Measurements from ENCODE around the gene LAMA5.

The LAMA5 gene

DNA sequence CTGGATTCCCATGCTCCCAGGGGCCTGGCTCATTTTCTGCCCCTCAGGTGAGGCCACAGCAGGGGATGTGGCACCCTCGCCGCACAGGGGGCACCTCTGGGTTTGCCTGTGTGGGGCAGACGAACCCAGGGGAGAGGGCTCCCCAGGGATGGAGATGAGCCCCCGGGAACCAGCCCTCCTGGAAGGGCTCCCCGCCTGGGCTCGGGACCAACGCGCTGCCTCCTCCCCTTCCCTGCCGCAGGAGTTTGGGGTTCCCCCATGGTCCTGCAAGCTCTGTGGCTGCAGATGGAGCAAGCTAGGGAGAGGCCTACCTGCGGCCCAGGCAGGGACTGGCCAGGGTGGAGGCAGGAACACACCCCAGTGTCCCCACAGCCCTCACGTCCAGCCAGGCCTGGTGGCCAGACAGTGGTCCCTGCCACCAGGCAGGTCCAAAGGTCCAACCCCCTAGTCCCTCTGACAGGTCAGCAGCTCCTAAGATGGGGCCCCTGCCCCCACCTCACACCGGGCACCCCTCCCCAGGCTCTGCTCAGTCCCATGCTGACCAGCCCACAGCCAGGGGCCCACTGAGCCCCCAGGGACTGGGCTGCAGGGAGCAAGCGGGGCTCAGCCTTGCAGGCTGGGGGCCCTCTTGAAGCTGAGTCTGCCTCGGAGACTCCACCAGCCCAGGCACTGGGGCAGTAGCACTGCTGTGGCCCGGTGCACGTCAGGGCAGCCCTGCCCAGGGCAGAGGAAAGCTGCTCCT is 13.7 kb downstream of the LAMA5 start:
- DNase-seq (ENCODE audit: low spot score): no peak
- TF ChIP-seq, protein P1, sequence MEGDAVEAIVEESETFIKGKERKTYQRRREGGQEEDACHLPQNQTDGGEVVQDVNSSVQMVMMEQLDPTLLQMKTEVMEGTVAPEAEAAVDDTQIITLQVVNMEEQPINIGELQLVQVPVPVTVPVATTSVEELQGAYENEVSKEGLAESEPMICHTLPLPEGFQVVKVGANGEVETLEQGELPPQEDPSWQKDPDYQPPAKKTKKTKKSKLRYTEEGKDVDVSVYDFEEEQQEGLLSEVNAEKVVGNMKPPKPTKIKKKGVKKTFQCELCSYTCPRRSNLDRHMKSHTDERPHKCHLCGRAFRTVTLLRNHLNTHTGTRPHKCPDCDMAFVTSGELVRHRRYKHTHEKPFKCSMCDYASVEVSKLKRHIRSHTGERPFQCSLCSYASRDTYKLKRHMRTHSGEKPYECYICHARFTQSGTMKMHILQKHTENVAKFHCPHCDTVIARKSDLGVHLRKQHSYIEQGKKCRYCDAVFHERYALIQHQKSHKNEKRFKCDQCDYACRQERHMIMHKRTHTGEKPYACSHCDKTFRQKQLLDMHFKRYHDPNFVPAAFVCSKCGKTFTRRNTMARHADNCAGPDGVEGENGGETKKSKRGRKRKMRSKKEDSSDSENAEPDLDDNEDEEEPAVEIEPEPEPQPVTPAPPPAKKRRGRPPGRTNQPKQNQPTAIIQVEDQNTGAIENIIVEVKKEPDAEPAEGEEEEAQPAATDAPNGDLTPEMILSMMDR (IDR thresholded peaks at IDR 0.05; ENCODE audit: extremely low read depth, missing control alignments): no peak

DNA sequence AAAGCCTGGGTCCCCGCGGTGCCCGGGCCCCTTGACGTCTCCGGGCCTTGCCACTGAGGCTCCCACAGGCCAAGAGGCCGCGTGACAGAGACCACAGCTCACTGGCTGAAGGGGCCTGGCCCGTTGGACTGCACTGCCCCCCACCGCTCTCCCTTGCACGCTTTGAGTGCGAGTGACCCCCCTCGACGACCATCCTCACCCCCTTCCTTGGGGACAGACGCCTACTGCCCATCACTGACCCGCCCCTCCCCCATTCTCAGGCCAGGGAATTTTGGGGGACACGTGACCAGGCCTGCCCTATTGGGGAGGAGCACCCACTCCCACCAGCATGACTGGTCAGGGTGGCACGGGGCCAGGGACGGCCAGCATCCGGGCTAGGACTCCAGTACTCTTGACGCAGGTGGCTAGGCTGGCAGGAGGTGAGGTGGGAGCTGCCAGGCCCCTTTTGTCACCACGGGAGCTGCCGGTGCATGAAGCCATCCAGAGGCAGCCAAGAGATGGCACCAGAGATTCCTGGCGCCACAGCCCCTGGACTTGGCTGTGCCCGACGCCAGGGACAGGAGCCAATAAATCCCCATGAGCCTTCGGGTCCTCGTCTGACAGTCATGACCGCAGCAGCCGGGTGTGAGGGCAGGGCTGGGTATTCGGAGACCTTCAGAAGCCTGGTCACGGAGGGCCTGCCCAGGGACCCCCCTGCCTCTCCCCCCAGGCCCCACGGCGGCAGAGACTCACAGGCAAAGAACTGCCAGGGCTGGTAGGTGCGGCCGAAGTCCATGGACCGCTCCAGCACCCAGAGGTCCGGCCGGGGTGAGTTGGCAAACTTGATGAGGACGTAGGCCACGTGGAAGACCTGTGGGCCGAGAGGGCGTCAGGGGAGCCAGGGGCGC is 14.5 kb downstream of the LAMA5 start:
- DNase-seq (ENCODE audit: low spot score): no peak
- TF ChIP-seq, protein P1 (IDR thresholded peaks at IDR 0.05; ENCODE audit: extremely low read depth, missing control alignments): no peak

DNA sequence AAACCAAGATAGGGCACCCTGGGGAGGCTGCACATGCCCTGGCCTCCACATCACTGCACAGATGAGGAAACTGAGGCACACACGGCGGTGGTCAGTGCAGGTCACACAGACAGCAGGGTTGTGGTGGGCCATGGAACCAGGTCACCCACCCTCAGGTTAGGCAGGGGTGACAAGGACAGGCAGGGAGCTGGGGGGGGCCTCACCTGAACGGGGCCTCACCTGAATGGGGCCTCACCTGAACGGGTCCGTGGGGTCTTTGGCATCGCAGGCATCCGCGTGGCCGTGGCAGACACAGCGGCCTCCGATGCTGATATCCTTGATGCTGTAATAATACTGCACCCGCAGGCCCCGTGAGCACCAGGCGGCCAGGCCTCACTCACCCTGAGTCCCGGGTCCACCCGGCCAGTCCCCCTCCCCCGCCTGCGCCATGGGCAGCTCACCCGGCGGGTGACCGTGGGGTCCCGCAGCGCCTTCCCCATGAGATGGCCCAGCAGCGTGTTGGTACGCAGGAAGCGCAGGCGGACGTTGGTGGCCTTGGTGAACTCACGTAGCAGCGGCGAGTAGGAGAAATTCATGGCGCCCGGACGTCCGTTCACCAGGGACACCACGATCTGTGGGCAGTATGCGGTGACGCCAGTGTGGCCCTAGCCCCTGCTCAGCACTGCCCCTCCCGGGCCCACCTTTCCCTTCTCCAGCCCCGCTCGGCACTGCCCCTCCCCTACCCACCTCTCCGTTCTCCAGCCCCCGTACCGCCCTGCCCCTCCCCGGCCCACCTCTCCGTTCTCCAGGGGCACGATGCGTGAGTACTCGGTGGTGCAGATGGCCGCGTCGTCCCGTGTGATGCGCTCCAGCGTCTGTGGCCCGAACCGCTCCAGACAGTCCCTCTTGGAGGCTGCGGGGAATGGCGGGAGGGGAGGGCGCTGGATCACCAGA is 15.4 kb downstream of the LAMA5 start:
- no peak for DNase-seq (ENCODE audit: low spot score)
- TF ChIP-seq, protein P1 (IDR thresholded peaks at IDR 0.05; ENCODE audit: extremely low read depth, missing control alignments): no peak

DNA sequence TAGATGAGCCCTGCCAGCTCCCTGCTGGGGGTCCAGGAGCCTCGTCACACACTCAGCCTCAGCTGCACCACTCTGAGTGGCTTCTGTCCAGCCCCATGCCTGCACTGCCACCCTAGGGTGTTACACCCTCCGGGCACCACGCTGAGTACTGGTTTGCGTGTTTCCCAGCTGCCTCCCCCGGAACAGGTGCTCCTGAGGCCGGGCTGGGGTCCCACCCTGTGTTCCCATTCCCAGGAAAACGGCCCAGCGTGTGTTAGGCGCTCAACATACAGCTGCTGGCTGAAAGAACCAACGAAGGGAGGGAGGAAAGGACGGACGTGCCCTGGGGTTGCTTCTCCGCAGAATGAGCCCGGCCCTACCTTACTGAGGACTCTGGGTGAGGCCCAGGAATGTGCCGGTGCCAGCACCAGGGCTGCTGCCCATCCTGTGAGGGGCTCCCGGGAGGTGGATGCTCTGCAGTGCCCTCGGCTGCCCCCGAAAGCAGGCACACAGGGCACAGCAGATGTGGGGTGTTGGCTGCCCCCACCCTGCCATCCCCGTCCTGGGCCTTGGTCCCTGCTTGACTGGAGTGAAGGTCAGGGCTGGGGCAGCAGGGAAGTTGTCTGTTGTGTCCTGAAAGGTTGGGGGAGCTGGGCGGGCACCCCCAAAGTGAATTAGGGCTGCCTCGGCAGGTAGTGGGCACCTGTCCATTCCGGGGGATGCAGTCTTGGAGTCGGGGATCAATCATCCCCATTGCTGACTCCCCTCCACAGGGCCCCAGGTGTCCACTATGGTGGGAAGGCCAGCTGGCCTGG is 16.3 kb downstream of the LAMA5 start:
- no peak for DNase-seq (ENCODE audit: low spot score)
- TF ChIP-seq, protein P1 (IDR thresholded peaks at IDR 0.05; ENCODE audit: extremely low read depth, missing control alignments): no peak

DNA sequence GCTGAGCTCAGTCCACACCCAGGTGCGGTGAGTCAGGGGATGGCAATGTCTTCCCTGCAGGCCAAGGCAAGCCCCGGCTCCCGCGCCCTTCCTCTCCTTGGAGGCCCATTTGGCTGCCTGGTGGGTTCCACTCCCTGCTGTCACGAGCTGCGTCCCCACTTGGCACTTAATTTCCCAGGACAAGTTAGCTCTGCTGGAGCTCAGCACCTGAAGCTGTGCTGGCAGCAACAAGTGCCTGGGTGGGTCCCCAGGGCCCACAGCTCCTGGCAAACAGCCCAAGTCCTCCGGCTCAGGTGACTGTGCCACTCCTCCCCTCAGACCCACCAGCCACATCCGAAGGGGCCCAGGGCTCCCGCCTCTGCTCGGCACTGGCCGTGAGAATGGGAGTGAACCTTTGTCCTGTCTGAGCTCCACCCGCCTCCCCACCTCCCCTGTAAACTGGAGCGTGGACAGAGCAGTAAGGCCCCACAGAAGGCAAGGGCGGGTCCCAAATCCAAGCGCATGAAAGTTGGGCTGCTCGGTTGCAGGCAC is 16.9 kb downstream of the LAMA5 start:
- TF ChIP-seq, protein P1 (IDR thresholded peaks at IDR 0.05; ENCODE audit: extremely low read depth, missing control alignments): no peak
- DNase-seq (ENCODE audit: low spot score): no peak

DNA sequence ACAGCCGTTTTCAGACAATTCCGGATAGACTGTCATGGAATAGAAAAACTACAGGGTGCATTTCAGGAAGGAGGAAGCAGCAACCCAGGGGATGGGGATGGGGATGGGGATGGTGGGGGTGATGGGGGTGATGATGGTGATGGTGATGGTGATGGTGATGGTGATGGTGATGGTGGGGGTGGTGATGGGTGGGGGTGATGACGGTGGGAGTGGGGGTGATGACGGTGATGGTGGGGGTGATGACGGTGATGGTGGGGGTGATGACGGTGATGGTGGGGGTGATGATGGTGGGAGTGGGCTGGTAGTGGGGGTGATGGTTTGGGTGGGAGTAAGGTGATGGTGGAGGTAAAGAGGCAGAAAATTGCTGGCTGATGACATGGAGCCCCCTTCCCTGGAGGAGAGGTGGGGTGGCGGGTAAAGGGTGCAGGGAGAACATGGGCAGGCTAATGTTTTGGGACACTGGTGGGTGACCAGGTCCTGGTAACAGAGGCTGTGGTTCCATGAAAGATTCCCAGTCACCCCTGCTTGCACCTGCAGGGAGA is 17.5 kb downstream of the LAMA5 start:
- TF ChIP-seq, protein P1 (IDR thresholded peaks at IDR 0.05; ENCODE audit: extremely low read depth, missing control alignments): no peak
- DNase-seq (ENCODE audit: low spot score): no peak

Measured in GM20000 (cell line).